ENCODE results near the gene RSPO1. TPM values are rescaled to one million over a fixed set of nuclear protein-coding genes. Genes with fewer than 3 reads are reported as not detected.

The RSPO1 gene
- total and polyA plus RNA-seq, 10 of the 15 experiments (the other 5 are each of a cell fraction or from before 2014, with no cell fraction given): not detected

- TF ChIP-seq ZNF592 (IDR thresholded peaks at IDR 0.05): no peak
- TF ChIP-seq GABPA (IDR thresholded peaks at IDR 0.05; ENCODE audit: low read depth): no peak
- TF ChIP-seq RAD21 (IDR thresholded peaks at IDR 0.05; ENCODE audit: insufficient read depth, low read depth, low read length): peak; percentile 40; the same call in 1 of the 2 replicates
- TF ChIP-seq ZNF687 (IDR thresholded peaks at IDR 0.05): 0 out of 2 replicates have a peak, but pooled peaks have one; percentile 63
- no peak for TF ChIP-seq MYB (IDR thresholded peaks at IDR 0.05; ENCODE audit: borderline replicate concordance, low read depth, low read length)
- TF ChIP-seq, protein P1, sequence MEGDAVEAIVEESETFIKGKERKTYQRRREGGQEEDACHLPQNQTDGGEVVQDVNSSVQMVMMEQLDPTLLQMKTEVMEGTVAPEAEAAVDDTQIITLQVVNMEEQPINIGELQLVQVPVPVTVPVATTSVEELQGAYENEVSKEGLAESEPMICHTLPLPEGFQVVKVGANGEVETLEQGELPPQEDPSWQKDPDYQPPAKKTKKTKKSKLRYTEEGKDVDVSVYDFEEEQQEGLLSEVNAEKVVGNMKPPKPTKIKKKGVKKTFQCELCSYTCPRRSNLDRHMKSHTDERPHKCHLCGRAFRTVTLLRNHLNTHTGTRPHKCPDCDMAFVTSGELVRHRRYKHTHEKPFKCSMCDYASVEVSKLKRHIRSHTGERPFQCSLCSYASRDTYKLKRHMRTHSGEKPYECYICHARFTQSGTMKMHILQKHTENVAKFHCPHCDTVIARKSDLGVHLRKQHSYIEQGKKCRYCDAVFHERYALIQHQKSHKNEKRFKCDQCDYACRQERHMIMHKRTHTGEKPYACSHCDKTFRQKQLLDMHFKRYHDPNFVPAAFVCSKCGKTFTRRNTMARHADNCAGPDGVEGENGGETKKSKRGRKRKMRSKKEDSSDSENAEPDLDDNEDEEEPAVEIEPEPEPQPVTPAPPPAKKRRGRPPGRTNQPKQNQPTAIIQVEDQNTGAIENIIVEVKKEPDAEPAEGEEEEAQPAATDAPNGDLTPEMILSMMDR (IDR thresholded peaks at IDR 0.05 in 2 of 3, conservative IDR thresholded peaks at IDR 0.05 in 1 of 3; ENCODE audit: control insufficient read depth in 2 of 3, extremely low read depth in 1 of 3, insufficient read depth in 1 of 3, low read depth in 3 of 3, low read length in 3 of 3): peak in 1 of 3 experiments; percentile 14; a peak in 2 of 6 replicates
- TF ChIP-seq ZBED1 (IDR thresholded peaks at IDR 0.05; ENCODE audit: borderline replicate concordance): no peak
- TF ChIP-seq RELA (IDR thresholded peaks at IDR 0.05; ENCODE audit: borderline replicate concordance, partially characterized antibody): no peak
- peak; percentile 24; the same call in 1 of the 2 replicates for TF ChIP-seq RUNX3 (IDR thresholded peaks at IDR 0.05; ENCODE audit: low read length)
- TF ChIP-seq NFXL1 (IDR thresholded peaks at IDR 0.05; ENCODE audit: borderline replicate concordance): no peak
- TF ChIP-seq BCL11A (IDR thresholded peaks at IDR 0.05; ENCODE audit: low read depth, low read length): no peak
- TF ChIP-seq, protein P2, sequence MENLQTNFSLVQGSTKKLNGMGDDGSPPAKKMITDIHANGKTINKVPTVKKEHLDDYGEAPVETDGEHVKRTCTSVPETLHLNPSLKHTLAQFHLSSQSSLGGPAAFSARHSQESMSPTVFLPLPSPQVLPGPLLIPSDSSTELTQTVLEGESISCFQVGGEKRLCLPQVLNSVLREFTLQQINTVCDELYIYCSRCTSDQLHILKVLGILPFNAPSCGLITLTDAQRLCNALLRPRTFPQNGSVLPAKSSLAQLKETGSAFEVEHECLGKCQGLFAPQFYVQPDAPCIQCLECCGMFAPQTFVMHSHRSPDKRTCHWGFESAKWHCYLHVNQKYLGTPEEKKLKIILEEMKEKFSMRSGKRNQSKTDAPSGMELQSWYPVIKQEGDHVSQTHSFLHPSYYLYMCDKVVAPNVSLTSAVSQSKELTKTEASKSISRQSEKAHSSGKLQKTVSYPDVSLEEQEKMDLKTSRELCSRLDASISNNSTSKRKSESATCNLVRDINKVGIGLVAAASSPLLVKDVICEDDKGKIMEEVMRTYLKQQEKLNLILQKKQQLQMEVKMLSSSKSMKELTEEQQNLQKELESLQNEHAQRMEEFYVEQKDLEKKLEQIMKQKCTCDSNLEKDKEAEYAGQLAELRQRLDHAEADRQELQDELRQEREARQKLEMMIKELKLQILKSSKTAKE (IDR thresholded peaks at IDR 0.05; ENCODE audit: low read depth, poor library complexity, severe bottlenecking): no peak
- no peak for TF ChIP-seq HDAC6 (IDR thresholded peaks at IDR 0.05; ENCODE audit: unreplicated experiment)
- TF ChIP-seq RCOR1 (conservative IDR thresholded peaks at IDR 0.05; ENCODE audit: low read depth, low read length): no peak
- no peak for TF ChIP-seq TCF12 (IDR thresholded peaks at IDR 0.05; ENCODE audit: low read depth, low read length)
- TF ChIP-seq NR2C2 (IDR thresholded peaks at IDR 0.05; ENCODE audit: borderline replicate concordance, control insufficient read depth, insufficient read length, low read depth): no peak
These were observed 41.8 kb upstream of the RSPO1 start (continued) for GRCh38 chr1:37676281-37677142.
